ENCODE data around the gene GSTA2. TPM values are rescaled to one million over a fixed set of nuclear protein-coding genes. Genes with fewer than 3 reads are reported as not detected.
"Not testable (repeated sequence)": the region's sequence is repeated elsewhere in the genome, so short reads cannot be mapped to it uniquely, and the experiment has no call there.

GSTA2 gene
- total RNA-seq, 2 experiments from 2014 or later, result not detected

DNA sequence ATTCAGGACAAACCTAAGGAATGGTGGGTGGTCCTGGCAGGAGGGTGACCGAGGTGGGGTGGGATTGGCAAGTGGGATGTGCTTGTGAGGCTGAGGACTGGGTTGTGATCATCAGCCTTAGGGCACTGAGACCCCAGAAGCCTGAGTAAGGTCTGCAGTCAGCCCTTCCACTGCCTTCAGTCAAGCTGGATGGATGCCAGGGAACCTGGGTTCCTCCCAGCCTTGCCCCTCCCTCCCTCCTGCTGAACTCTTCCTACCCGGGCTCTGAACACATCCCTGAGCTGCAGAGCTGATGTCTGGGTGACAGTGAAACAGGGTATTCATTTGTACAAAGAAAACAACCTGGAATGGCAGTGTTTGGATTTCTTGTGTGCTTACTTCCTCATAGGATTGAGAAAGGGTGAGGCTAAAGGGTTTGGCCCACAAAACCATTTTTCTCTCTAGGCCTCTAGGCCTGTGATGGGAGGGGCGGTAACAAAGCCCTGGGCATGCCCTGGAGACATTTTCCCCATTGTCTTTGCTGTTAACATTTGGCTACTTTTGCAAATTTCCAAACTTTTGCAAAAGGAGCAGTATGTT is 19.5 kb upstream of the GSTA2 start:
- CTCF ChIA-PET, H3K4me3 Mint-ChIP-seq, H3K4me1 Mint-ChIP-seq: not testable (repeated sequence)

DNA sequence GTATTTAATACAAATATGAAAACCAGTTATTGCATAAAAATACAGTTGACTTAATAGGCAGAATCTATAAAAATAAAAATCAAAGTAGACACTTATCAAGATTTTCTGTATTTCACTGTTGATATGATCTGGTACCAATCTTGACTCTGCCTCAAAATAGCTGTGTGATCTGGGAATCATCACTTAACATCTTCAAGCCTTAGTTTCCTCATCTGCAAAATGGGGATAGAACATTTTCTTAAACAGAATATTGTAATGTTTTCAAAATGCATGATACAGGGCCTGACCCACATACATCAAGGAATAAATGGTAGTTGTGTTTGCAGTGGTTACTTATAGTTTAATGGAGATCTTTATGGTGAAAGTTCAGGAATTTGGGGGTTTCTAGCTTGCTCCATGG is 18.9 kb upstream of the GSTA2 start:
- H3K4me3 Mint-ChIP-seq; H3K27ac Mint-ChIP-seq; H3K9me3 Mint-ChIP-seq (ENCODE audit: low read depth); CTCF ChIA-PET; H3K4me1 Mint-ChIP-seq; DNase-seq; ATAC-seq; H3K36me3 Mint-ChIP-seq: not testable (repeated sequence)
- H3K27me3 Mint-ChIP-seq, result peaks cover 23% of the 10 kb centered on the region

More for the DNA sequence above, 19.5 kb upstream of the GSTA2 start:
- not testable (repeated sequence) for ATAC-seq; DNase-seq; H3K9me3 Mint-ChIP-seq (ENCODE audit: low read depth); H3K36me3 Mint-ChIP-seq; H3K27ac Mint-ChIP-seq
- H3K27me3 Mint-ChIP-seq, result peaks cover 28% of the 10 kb centered on the region

DNA sequence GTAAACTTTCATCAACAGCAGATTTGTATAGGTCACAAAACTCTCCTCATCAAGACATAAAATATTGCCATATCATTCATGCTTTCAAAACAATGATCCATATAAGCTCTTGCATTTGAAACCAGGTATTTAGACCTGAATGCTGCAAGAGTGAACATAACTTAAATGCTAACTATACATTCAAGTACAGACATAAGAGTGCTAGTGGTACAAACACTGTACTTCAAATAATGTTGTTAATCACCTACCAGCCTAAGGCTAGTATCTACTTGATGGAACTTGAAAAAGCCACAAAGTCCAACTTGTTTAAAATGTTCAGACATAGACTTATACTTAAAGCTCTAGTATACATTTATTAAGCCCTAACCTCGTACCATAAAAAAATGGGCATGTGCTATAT is 16.0 kb upstream of the GSTA2 start:
- ATAC-seq, result no peak
- H3K4me3 Mint-ChIP-seq, result no peak overlapping the region
- CTCF ChIA-PET, result no interaction called here
- no peaks in the 10 kb centered on the region for H3K4me1 Mint-ChIP-seq
- DNase-seq, result no peak
- H3K9me3 Mint-ChIP-seq (ENCODE audit: low read depth), result no peaks in the 10 kb centered on the region
- H3K27ac Mint-ChIP-seq, result no peak overlapping the region
- no peaks in the 10 kb centered on the region for H3K36me3 Mint-ChIP-seq
- peaks cover 29% of the 10 kb centered on the region for H3K27me3 Mint-ChIP-seq

DNA sequence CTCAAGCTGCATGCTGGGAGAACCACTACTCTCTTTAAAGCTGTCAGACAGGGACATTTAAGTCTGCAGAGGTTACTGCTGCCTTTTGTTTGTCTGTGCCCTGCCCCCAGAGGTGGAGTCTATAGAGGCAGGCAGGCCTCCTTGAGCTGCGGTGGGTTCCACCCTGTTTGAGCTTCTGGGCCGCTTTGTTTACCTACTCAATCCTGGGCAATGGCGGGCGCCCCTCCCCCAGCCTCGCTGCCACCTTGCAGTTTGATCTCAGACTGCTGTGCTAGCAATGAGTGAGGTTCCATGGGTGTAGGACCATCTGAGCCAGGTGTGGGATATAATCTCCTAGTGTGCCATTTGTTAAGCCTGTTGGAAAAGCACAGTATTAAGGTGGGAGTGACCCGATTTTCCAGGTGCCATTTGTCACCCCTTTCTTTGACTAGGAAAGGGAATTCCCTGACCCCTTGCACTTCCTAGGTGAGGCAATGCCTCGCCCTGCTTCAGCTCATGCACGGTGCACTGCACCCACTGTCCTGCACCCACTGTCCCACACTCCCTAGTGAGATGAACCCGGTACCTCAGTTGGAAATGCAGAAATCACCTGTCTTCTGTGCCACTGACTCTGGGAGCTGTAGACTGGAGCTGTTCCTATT is 13.6 kb upstream of the GSTA2 start:
- ATAC-seq; H3K9me3 Mint-ChIP-seq (ENCODE audit: low read depth); CTCF ChIA-PET; H3K36me3 Mint-ChIP-seq; DNase-seq; H3K4me1 Mint-ChIP-seq; H3K4me3 Mint-ChIP-seq; H3K27ac Mint-ChIP-seq: not testable (repeated sequence)
- peaks cover 30% of the 10 kb centered on the region for H3K27me3 Mint-ChIP-seq

DNA sequence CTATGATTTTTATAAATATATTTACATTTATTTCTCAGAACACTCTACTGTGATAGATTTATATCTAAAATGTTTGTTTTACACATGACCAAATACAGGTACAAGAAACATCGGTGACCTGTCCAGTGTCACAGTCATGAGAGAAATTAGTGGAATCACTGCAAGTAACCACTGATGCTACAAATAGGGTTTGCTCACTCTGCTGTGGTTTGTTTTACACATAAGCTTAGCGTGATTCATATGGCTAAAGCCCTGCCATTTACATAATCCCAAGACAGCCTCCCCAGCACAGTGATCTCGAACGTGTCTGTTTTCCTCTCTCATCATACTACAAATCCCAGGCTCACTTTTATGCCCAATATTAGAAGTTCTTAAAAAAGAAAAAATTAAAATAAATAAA is 6.1 kb upstream of the GSTA2 start:
- H3K36me3 Mint-ChIP-seq; H3K4me3 Mint-ChIP-seq; H3K27me3 Mint-ChIP-seq; H3K27ac Mint-ChIP-seq; H3K9me3 Mint-ChIP-seq (ENCODE audit: low read depth); CTCF ChIA-PET; H3K4me1 Mint-ChIP-seq; DNase-seq; ATAC-seq: not testable (repeated sequence)

DNA sequence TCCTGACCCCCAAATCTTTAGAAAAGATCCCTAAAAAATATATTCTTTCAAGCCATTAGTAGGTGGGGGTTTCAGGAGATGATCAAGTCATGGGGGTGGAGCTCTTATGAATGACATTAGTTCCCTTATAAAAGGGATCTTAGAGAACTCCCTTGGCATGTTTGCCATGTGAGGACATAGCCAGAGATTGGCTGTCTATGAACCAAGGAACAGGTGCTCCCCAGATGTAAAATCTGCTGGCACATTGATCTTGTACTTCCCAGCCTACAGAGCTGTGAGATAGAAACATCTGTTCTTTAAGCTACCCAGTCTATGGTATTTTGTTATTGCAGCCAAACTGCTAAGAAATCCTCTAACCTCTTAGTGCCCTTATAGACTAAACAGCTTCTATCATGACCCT is 4.4 kb upstream of the GSTA2 start:
- H3K27me3 Mint-ChIP-seq; CTCF ChIA-PET; DNase-seq; H3K36me3 Mint-ChIP-seq; H3K9me3 Mint-ChIP-seq (ENCODE audit: low read depth); H3K4me1 Mint-ChIP-seq; H3K27ac Mint-ChIP-seq; ATAC-seq; H3K4me3 Mint-ChIP-seq: not testable (repeated sequence)

DNA sequence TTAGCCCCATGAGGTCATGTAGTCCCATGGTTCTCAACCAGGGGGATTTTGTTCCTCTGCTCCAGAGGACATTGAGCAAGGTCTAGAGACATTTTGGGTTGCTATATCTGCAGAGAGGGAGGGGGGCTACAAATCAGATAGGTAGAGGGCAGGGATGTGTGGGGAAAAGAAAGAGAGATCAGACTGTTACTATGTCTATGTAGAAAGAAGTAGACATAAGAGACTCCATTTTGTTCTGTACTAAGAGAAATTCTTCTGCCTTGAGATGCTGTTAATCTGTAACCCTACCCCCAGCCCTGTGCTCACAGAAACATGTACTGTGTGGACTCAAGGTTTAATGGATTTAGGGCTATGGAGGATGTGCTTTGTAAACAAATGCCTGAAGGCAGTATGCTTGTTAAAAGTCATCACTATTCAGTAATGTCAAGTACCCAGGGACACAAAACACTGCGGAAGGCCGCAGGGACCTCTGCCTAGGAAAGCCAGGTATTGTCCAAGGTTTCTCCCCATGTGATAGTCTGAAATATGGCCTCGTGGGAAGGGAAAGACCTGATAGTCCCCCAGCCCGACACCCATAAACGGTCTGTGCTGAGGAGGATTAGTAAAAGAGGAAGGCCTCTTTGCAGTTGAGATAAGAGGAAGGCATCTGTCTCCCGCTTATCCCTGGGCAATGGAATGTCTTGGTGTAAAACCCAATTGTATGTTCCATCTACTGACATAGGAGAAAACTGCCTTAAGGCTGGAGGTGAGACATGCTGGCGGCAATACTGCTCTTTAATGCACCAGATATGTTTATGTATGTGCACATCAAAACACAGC is 1.4 kb downstream of the GSTA2 start:
- CTCF ChIA-PET; H3K27ac Mint-ChIP-seq; H3K27me3 Mint-ChIP-seq; H3K4me1 Mint-ChIP-seq; H3K9me3 Mint-ChIP-seq (ENCODE audit: low read depth); ATAC-seq; DNase-seq; H3K4me3 Mint-ChIP-seq; H3K36me3 Mint-ChIP-seq: not testable (repeated sequence)

DNA sequence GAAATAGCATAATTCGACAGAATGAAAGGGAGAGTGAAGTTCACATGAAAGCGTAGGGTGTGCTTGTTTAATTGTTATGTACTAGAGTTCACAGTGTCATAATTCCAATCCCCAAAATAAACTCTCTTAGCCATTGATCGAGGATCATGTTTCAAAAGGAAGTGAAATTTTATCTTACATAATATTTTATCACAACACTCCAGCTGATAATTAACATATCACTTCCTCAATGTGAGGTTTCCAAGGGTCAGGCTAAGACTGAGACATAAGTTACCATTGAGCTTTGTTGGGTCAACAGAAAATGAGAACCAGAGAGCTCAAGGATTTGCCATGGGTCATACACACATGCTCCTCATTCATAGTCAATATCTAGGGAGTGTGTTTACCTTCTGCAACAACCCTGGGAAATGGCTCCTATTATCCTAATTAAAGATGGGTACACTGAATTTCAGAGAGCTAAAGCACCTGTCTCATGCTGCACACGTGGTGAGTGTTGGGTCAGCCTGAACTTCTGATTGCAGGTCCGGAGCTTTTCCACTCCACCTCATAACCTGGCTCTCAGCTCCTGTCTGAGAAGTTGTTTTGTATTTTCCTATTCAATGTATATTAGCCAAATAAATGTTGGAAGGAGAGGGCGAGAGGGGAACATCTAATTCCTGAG is 3.0 kb downstream of the GSTA2 start:
- H3K9me3 Mint-ChIP-seq (ENCODE audit: low read depth), result no peaks in the 10 kb centered on the region
- H3K27me3 Mint-ChIP-seq, result peaks cover 7% of the 10 kb centered on the region
- H3K4me1 Mint-ChIP-seq, result no peaks in the 10 kb centered on the region
- no peak overlapping the region for H3K4me3 Mint-ChIP-seq
- CTCF ChIA-PET, result no interaction called here
- H3K27ac Mint-ChIP-seq, result no peak overlapping the region
- H3K36me3 Mint-ChIP-seq, result no peaks in the 10 kb centered on the region
- no peak for ATAC-seq
- no peak for DNase-seq

DNA sequence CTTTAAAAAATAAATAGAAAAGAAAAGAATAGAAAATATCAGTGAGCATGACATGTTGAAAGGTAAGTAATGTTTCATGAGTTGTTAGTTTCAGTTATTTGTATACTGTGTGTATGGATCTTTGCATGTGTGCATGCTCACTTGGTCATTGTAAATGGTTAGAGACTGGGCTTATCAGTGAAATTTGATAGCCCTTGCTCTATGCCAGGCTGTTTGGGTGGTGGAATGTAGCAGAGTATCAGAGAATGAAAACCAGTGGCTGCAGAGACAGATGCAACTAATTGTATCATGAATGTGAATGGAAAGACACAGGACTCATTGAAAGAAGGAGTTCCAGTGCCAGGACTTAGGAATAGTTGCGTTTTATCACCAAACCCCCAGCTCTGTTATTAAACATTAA is 4.2 kb downstream of the GSTA2 start:
- ATAC-seq, result no peak
- no peak overlapping the region for H3K27ac Mint-ChIP-seq
- H3K4me1 Mint-ChIP-seq, result no peaks in the 10 kb centered on the region
- H3K27me3 Mint-ChIP-seq, result peaks cover 11% of the 10 kb centered on the region
- CTCF ChIA-PET, result no interaction called here
- no peak overlapping the region for H3K4me3 Mint-ChIP-seq
- no peak for DNase-seq
- H3K36me3 Mint-ChIP-seq, result no peaks in the 10 kb centered on the region
- no peaks in the 10 kb centered on the region for H3K9me3 Mint-ChIP-seq (ENCODE audit: low read depth)

DNA sequence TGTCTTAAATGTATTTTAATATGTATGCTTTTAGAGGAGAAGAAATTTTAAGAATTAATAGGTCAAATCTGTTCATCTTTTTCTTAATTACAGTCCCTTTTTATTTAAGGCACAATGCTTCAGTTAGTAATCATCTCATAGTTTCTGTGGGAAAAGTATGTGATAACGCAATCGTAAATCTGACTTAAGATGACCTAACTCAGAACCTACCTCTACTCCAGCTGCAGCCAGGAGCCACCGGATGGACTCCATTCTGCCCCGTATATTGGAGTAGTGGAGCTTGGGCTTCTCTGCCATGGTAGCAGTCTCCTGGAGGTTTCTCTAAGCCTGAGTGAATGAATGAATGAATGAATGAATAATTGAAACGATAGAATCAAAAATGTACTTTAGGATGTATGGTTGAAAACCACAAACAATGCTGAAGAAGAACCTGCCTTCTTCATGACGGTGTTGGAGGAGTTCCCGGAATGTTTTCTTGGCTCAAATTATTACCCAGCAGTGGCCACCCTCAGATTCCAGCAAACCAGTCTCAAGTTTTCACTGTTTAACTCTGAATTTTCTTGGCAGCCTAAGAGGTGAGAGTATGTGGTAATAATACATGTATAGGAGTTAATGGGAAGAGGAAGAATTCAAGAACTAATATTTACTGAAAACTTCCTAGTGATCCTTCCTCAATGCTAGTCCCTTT is 5.5 kb downstream of the GSTA2 start:
- CTCF ChIA-PET; DNase-seq; H3K4me3 Mint-ChIP-seq; ATAC-seq; H3K36me3 Mint-ChIP-seq; H3K9me3 Mint-ChIP-seq (ENCODE audit: low read depth); H3K4me1 Mint-ChIP-seq; H3K27ac Mint-ChIP-seq: not testable (repeated sequence)
- peaks cover 11% of the 10 kb centered on the region for H3K27me3 Mint-ChIP-seq

DNA sequence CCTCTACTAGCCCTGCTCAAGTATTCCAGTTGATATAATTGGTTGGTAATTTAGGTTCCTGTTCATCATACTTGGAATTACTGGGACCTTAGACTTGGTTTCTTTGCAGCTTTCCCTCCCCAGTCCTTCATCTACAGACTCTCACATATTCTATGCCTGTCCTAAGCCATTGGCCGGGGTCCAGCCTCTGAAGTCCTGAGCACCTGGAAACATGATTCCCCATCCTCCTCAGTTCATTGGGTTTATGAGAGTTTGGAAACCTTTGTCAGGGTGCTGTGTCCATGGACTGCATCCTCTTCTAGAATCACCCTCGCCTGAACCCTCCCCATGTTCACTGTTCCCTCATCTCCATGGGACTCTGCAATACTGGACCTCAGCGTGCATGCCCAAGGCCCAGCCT is 8.8 kb downstream of the GSTA2 start:
- Mint-ChIP-seq H3K4me3 (no peak overlapping the region), H3K27ac (no peak overlapping the region), H3K4me1 (no peaks in the 10 kb centered on the region), H3K9me3 (ENCODE audit: low read depth) (peaks cover 2% of the 10 kb centered on the region), H3K36me3 (no peaks in the 10 kb centered on the region), H3K27me3 (peaks cover 10% of the 10 kb centered on the region)
- ATAC-seq (no peak), DNase-seq (no peak)
- CTCF ChIA-PET, result no interaction called here

DNA sequence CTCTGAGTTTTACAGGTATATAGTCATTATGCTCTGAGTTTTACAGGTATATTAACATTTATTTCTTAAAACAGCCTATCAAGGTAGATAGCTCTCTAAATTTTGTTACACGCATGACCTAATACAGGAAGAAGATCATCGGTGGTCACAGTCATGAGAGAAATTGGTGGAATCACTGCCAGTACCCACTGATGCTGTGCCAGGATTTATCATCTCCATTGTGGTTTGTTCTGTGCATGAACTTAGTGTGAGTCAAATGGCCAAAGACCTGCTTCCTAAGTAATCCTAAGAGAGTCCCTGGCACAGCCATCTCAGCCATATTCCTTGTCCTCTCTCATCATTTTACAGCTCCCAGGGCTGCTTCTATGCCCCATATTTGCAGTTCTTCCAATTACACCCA is 10.1 kb downstream of the GSTA2 start:
- H3K27ac Mint-ChIP-seq; H3K4me1 Mint-ChIP-seq; DNase-seq; H3K4me3 Mint-ChIP-seq; H3K9me3 Mint-ChIP-seq (ENCODE audit: low read depth); ATAC-seq; CTCF ChIA-PET; H3K36me3 Mint-ChIP-seq: not testable (repeated sequence)
- peaks cover 10% of the 10 kb centered on the region for H3K27me3 Mint-ChIP-seq

DNA sequence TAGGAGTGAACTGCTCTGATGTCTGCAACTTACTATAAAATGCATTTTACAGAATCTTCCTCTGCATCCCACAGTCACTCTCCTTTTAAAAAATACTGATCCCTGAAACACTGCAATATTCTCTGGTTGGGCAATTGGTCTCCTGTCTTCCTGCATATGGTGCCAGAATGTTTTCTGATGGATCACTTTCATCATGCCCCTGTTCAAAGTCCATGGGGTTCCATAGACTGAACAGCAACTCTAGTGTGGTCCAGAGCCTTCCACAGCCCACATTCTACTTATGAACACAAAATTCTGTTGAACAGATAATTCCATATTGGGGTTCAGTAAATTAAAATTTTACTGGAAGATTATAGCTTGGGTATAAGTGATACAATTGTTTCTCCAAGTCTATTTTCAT is 11.0 kb downstream of the GSTA2 start:
- CTCF ChIA-PET, result no interaction called here
- Mint-ChIP-seq H3K36me3 (no peaks in the 10 kb centered on the region), H3K4me1 (no peaks in the 10 kb centered on the region), H3K27ac (no peak overlapping the region), H3K27me3 (peaks cover 10% of the 10 kb centered on the region), H3K4me3 (no peak overlapping the region), H3K9me3 (ENCODE audit: low read depth) (peaks cover 2% of the 10 kb centered on the region)
- ATAC-seq (no peak), DNase-seq (no peak)

Data from activated CD8-positive, alpha-beta memory T cell treated with anti-CD3 and anti-CD28 coated beads, Interleukin-2, amount 10 ng/mL, durations not matched to agents 7 days and 5 days (primary cell).